Nephron progenitor cell (in vitro differentiated cells): ENCODE data around the gene GNG3.

ENCODE experiments used
- DNase-seq: peaks from one replicate; pipeline ENCODE4 v3.0.0; 2021
- H3K27ac Mint-ChIP-seq: 2 replicates; pipeline ENCODE4 v1.8.0; 2021; ENCODE audit warnings: mild to moderate bottlenecking, moderate library complexity, mixed read lengths
- H3K27me3 Mint-ChIP-seq: 2 replicates; pipeline ENCODE4 v1.8.0; 2021; ENCODE audit warnings: mild to moderate bottlenecking, low read depth, mixed read lengths; ENCODE audit not compliant: poor library complexity
- H3K36me3 Mint-ChIP-seq: 2 replicates; pipeline ENCODE4 v1.8.0; 2021; ENCODE audit warnings: low read depth, mixed read lengths
- H3K4me1 Mint-ChIP-seq: 2 replicates; pipeline ENCODE4 v1.8.0; 2021; ENCODE audit warnings: mixed read lengths
- H3K4me3 Mint-ChIP-seq: 2 replicates; pipeline ENCODE4 v1.8.0; 2021; ENCODE audit warnings: mild to moderate bottlenecking, moderate library complexity, mixed read lengths
- H3K9me3 Mint-ChIP-seq: 2 replicates; pipeline ENCODE4 v1.8.0; 2021; ENCODE audit warnings: mild to moderate bottlenecking, moderate library complexity, mixed read lengths
- TF ChIP-seq, protein P1 (sequence below): fragments of 200-600 bp; sonication (generic); IDR thresholded peaks from 2 replicates; pipeline ENCODE4 v1.5.0; 2021; ENCODE audit warnings: antibody characterized with exemption

The GNG3 gene

DNA sequence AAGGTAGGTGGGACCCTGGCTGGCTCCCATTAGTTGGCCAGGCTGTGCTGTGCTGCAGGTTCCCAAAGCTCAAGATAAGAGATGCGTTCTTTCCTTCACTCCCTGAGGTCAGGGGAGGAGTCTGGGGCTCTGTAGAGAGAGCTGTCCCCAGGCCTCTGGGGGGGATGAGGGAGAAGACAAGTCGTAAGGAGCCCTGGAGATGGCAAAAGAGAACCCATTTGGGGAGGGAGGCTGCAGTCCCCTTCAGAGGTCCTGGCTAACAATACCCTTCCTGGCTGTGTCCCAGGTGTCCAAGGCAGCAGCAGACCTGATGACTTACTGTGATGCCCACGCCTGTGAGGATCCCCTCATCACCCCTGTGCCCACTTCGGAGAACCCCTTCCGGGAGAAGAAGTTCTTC is 916 bp downstream of the GNG3 start:
- Mint-ChIP-seq H3K27ac (no peak overlapping the region), H3K9me3 (no peaks in the 10 kb centered on the region), H3K36me3 (peaks cover 32% of the 10 kb centered on the region), H3K4me3 (peak overlapping the region; percentile 89), H3K4me1 (peaks cover 62% of the 10 kb centered on the region), H3K27me3 (no peaks in the 10 kb centered on the region)
- DNase-seq: no peak
- TF ChIP-seq, protein P1, sequence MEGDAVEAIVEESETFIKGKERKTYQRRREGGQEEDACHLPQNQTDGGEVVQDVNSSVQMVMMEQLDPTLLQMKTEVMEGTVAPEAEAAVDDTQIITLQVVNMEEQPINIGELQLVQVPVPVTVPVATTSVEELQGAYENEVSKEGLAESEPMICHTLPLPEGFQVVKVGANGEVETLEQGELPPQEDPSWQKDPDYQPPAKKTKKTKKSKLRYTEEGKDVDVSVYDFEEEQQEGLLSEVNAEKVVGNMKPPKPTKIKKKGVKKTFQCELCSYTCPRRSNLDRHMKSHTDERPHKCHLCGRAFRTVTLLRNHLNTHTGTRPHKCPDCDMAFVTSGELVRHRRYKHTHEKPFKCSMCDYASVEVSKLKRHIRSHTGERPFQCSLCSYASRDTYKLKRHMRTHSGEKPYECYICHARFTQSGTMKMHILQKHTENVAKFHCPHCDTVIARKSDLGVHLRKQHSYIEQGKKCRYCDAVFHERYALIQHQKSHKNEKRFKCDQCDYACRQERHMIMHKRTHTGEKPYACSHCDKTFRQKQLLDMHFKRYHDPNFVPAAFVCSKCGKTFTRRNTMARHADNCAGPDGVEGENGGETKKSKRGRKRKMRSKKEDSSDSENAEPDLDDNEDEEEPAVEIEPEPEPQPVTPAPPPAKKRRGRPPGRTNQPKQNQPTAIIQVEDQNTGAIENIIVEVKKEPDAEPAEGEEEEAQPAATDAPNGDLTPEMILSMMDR: no peak

DNA sequence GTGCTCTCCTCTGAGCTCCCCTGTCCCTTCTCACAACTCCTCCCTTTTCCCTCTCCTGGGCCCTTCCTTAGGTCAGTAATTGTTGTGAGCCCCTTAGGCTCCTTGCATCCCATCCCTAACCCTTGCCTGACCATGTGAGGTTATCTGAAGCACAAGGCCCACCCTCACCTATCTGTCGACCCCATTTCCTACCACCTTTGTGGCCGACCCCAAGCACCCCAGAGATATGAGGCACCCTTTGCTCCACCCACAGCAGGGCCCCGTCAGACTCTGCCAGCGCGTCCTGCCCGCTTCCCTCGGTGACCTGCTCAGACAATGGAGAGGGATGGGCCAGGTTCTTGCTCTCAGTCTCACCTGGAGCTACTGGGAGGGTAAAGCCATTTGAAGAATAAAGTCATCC is 1.3 kb downstream of the GNG3 start:
- no peaks in the 10 kb centered on the region for H3K9me3 Mint-ChIP-seq
- peak overlapping the region; percentile 89 for H3K4me3 Mint-ChIP-seq
- TF ChIP-seq, protein P1: no peak
- no peak for DNase-seq
- peaks cover 36% of the 10 kb centered on the region for H3K36me3 Mint-ChIP-seq
- H3K4me1 Mint-ChIP-seq: peaks cover 65% of the 10 kb centered on the region
- no peaks in the 10 kb centered on the region for H3K27me3 Mint-ChIP-seq
- peak overlapping the region; percentile 96 for H3K27ac Mint-ChIP-seq

DNA sequence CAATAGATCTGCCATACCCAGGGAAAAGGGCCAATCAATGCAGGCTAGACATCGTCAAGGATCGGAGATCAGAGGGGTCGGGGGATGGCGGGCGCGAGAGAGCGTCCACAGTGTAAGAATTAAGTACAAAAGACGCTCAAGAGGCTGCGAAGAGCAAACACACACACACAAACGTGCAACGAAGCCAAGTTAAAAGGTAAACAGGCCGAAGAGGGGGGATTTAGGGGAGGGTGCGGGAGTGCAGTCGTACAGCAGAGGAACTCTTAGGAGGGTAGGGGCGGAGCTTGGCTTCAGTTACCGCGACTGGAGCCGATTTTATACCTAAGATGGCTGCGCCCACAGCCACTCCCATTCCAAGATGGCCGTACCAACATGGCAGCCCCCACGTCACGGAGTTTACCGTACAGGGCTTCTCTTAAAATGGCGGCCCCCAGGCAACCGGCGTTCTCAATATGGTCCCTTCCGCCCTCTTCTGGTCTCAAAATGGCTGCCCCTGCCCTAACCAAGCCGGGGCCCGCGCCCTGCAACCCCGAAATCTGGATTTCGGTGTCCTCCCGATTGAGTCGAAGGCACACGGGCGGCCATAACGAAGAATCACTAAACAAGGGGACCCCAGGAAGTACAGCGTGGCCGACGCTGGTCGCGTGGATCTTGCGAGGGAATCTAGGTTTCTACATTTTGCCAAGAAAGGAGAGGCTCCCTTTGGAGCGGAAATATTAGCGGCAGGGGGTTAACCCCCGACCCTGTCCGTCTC is 1.9 kb downstream of the GNG3 start:
- Mint-ChIP-seq H3K27me3 (no peaks in the 10 kb centered on the region), H3K4me3 (peak overlapping the region; percentile 89), H3K4me1 (peaks cover 65% of the 10 kb centered on the region), H3K9me3 (no peaks in the 10 kb centered on the region), H3K27ac (peak overlapping the region; percentile 96), H3K36me3 (peaks cover 40% of the 10 kb centered on the region)
- TF ChIP-seq, protein P1: no peak
- peak; percentile 91 for DNase-seq

DNA sequence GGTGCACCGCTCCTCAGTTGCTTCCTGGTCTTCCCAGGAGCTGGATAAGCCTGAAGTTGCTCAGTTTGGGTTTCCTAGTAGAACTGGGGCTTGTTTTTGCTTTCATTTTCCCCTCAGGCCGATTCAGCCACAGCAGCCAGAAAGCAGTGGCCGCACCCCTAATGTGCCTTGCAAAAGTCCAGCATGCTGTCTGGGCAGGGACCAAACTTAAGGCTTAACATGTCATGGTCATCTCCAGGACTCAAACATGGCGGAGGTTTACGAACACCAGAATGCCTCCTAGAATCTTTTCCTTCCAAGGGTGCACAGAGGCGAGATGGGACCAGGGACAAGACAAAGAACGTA is 2.5 kb downstream of the GNG3 start:
- H3K4me1 Mint-ChIP-seq: peaks cover 64% of the 10 kb centered on the region

DNA sequence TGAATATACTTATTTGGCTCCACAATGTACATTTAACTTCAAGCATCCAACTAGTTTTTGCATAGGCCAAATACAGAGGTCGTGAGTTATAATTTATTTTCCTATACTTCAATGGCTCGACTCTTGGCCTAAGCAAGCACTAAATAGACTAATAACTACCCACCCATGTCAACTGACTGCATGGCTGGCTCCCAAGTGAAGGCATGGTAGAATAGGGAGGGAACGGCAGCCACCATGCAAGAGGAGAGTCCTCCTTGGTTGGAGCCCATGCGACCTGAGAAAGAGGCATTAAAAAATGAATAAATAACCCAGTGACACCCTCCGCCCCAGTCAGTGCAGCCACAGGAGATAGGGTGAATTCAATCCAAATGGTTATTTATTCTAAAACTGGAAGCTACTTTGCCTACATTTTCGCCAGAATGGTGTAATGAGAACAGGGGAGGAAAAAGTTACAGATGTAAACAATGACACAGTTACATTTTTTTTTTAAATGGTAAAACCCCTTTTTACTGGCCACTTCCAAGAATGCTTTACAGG is 4.9 kb downstream of the GNG3 start:
- peaks cover 68% of the 10 kb centered on the region for H3K36me3 Mint-ChIP-seq
- peaks cover 45% of the 10 kb centered on the region for H3K4me1 Mint-ChIP-seq
- TF ChIP-seq, protein P1: no peak
- peak overlapping the region; percentile 24 for H3K27ac Mint-ChIP-seq
- H3K4me3 Mint-ChIP-seq: no peak overlapping the region
- DNase-seq: no peak
- H3K27me3 Mint-ChIP-seq: no peaks in the 10 kb centered on the region
- no peaks in the 10 kb centered on the region for H3K9me3 Mint-ChIP-seq

More for the DNA sequence above, 2.5 kb downstream of the GNG3 start:
- TF ChIP-seq, protein P1: no peak
- Mint-ChIP-seq H3K27me3 (no peaks in the 10 kb centered on the region), H3K4me3 (peak overlapping the region; percentile 89), H3K36me3 (peaks cover 45% of the 10 kb centered on the region), H3K9me3 (no peaks in the 10 kb centered on the region), H3K27ac (peak overlapping the region; percentile 96)
- no peak for DNase-seq

DNA sequence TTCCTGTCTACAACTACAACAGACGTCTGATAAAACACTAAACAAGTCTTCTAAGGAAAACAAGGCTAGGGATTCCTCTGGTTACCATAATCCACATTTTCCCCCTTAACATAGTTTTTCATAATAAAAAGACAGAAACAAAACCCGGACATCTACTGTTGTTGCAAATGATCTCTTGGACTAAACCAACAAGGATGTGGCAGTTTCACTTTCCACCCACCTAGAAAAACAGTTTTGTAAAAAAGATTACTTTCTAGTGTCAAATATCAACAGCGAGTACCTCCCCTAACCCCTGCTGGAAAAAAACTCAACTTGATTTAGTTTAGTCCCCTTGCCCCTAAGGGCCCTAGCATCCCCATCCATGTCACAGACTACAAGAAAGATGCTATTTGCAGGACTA is 5.4 kb downstream of the GNG3 start:
- no peak for DNase-seq
- H3K4me3 Mint-ChIP-seq: no peak overlapping the region
- H3K27me3 Mint-ChIP-seq: no peaks in the 10 kb centered on the region
- H3K27ac Mint-ChIP-seq: peak overlapping the region; percentile 97
- H3K36me3 Mint-ChIP-seq: peaks cover 73% of the 10 kb centered on the region
- H3K9me3 Mint-ChIP-seq: no peaks in the 10 kb centered on the region
- peaks cover 41% of the 10 kb centered on the region for H3K4me1 Mint-ChIP-seq
- TF ChIP-seq, protein P1: no peak
